ENCODE data around the gene THSD8. TPM values are rescaled to one million over a fixed set of nuclear protein-coding genes. Genes with fewer than 3 reads are reported as not detected.

THSD8 gene
- total RNA-seq, 1 experiment from 2014 or later, result 45.8 TPM

DNA sequence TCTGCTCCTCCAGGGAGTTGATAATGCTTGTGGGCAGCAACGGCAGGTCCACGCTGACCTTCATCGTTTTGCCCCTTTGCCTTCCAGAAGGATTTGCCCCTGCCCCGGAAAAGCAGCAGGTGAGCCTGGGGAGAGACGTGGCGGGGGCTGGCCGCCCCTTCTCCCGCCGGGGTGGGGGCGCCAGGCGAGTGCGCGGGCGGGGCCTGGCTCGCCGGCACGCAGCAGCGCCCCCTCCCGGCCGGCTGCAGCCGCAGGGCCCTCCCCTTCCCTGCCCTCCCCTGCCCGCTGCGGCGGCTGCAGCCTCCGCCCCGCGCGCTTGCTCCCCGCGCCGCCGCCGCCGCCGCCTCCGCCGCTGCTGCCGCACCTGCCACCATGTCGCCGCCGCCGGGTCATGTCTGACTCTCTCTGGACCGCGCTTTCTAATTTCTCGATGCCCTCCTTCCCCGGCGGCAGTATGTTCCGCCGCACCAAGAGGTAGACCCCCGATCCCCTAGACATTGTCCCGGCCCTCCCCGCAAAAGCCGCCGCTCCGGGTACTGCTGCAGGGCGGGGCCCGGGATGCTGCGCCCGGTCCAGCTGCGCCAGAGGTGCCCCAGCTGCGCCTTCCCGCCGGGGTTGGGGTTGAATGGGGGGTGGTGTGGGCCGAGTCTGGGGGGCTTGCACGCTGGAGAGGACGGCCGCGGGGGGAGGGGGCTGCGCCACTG lies 36.5 kb downstream of the THSD8 start, which contains the start of gene MAST1:
MAST1 (plus strand) TSS at position 334 of the 704 bp plus-strand sequence; CDS start at position 392, 58 bp downstream.
- H3K23ac ChIP-seq (ENCODE audit: insufficient read length, low read depth, low read length), result no peak within 1 kb of the TSS
- peak; percentile 65 for DNase-seq
- H2AK5ac ChIP-seq (ENCODE audit: insufficient read length, low read length), result no peak within 1 kb of the TSS
- no peak within 1 kb of the TSS for H2BK15ac ChIP-seq (ENCODE audit: low read depth, low read length)
- H2BK12ac ChIP-seq (ENCODE audit: insufficient read length, low read depth, low read length), result no peak within 1 kb of the TSS
- no peak within 1 kb of the TSS for H3K18ac ChIP-seq (ENCODE audit: insufficient read length, low read depth, low read length)
- no peaks in the 10 kb centered on the region for H3K79me2 ChIP-seq (ENCODE audit: insufficient read depth, low read length)
- no peak within 1 kb of the TSS for H3K4ac ChIP-seq (ENCODE audit: low read depth, low read length)
- H3K27ac ChIP-seq (ENCODE audit: insufficient read length, low read depth, low read length), result no peak within 1 kb of the TSS
- H3K27me3 Mint-ChIP-seq (ENCODE audit: low read depth), result peaks cover 26% of the 10 kb centered on the region
- H3K56ac ChIP-seq (ENCODE audit: insufficient read length, low read depth, low read length), result no peak within 1 kb of the TSS
- no peaks in the 10 kb centered on the region for H4K20me1 ChIP-seq (ENCODE audit: control insufficient read depth, insufficient read depth, insufficient read length)
- H3K4me2 ChIP-seq (ENCODE audit: insufficient read depth, insufficient read length, low read length), result peak within 1 kb of the TSS; percentile 52
- H2BK5ac ChIP-seq (ENCODE audit: insufficient read length, low read length), result no peak within 1 kb of the TSS
- no peak within 1 kb of the TSS for H2BK120ac ChIP-seq (ENCODE audit: low read depth, low read length, poor library complexity, severe bottlenecking)
- no peak within 1 kb of the TSS for H4K5ac ChIP-seq (ENCODE audit: insufficient read length, low read depth, low read length)
- peak within 1 kb of the TSS; percentile 81 to 91 for H3K4me3 Mint-ChIP-seq
- H2BK20ac ChIP-seq (ENCODE audit: low read depth, low read length, poor library complexity, severe bottlenecking), result no peak within 1 kb of the TSS
- H3K4me1 ChIP-seq (ENCODE audit: insufficient read depth, low read length), result peaks cover 2% of the 10 kb centered on the region; the same call in 1 of the 2 replicates
- H3K79me1 ChIP-seq (ENCODE audit: insufficient read depth, low read depth, low read length, poor library complexity, severe bottlenecking), result no peaks in the 10 kb centered on the region
- 0 out of 2 replicates have a peak within 1 kb of the TSS, but pooled peaks have one; percentile 41 for H3K14ac ChIP-seq (ENCODE audit: insufficient read depth, low read length)
- no peak within 1 kb of the TSS for H3K9ac ChIP-seq (ENCODE audit: extremely low read depth, insufficient read length, low read length)
- H3K23me2 ChIP-seq (ENCODE audit: insufficient read length, low read depth, low read length, poor library complexity, severe bottlenecking), result peaks cover 10% of the 10 kb centered on the region
- WGBS (ENCODE audit: extremely low coverage, insufficient read length, low lambda C conversion rate), result no CpG with 5 or more reads among the region's 69 CpGs
- no peaks in the 10 kb centered on the region for H3K9me3 ChIP-seq (ENCODE audit: control insufficient read depth, low read depth, low read length)
- peak within 1 kb of the TSS in 2 of 3 experiments; percentile 36 to 40; a peak in 2 of 7 replicates for H3K27ac Mint-ChIP-seq
- H3K27me3 ChIP-seq (ENCODE audit: insufficient read depth, low read length), result peaks cover 3% of the 10 kb centered on the region; the same call in 1 of the 2 replicates
- no peak within 1 kb of the TSS for H4K8ac ChIP-seq (replicated peaks; ENCODE audit: insufficient read length, low read depth, low read length)
- peaks cover 43 to 44% of the 10 kb centered on the region in 2 experiments for H3K4me1 Mint-ChIP-seq
- no peak within 1 kb of the TSS for H4K91ac ChIP-seq (ENCODE audit: insufficient read length, low read depth, low read length)
- H3T11ph ChIP-seq (ENCODE audit: low read length), result no peak within 1 kb of the TSS
- H3K36me3 Mint-ChIP-seq (ENCODE audit: insufficient read depth in 1 of 3, low read depth in 3 of 3), result peaks cover 0 to 8% (median 8%) of the 10 kb centered on the region in 3 experiments; a peak in 6 of 7 replicates
- TF ChIP-seq, protein P1, sequence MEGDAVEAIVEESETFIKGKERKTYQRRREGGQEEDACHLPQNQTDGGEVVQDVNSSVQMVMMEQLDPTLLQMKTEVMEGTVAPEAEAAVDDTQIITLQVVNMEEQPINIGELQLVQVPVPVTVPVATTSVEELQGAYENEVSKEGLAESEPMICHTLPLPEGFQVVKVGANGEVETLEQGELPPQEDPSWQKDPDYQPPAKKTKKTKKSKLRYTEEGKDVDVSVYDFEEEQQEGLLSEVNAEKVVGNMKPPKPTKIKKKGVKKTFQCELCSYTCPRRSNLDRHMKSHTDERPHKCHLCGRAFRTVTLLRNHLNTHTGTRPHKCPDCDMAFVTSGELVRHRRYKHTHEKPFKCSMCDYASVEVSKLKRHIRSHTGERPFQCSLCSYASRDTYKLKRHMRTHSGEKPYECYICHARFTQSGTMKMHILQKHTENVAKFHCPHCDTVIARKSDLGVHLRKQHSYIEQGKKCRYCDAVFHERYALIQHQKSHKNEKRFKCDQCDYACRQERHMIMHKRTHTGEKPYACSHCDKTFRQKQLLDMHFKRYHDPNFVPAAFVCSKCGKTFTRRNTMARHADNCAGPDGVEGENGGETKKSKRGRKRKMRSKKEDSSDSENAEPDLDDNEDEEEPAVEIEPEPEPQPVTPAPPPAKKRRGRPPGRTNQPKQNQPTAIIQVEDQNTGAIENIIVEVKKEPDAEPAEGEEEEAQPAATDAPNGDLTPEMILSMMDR (conservative IDR thresholded peaks at IDR 0.05), result peak; percentile 73
- no peaks in the 10 kb centered on the region; a peak in 1 of 5 replicates for H3K9me3 Mint-ChIP-seq
- H2AFZ ChIP-seq (ENCODE audit: low read length), result no peak within 1 kb of the TSS

All from H9 (cell line).